ENCODE measurements around the gene SERGEF.
A peak's percentile ranks its signal among the peaks of the same experiment; 100 is the strongest.

Gene SERGEF

GRCh38 chr11:17812091-17812864 lies 200.6 kb downstream of the SERGEF start:
- no peak for DNase-seq (ENCODE audit: low read depth)

GRCh38 chr11:17811352-17811751 lies 201.5 kb downstream of the SERGEF start:
- no peak for DNase-seq (ENCODE audit: low read depth)

GRCh38 chr11:17810746-17811145 lies 202.1 kb downstream of the SERGEF start:
- DNase-seq (ENCODE audit: low read depth) = no peak

- no peak for DNase-seq (ENCODE audit: low read depth)
These were observed 202.8 kb downstream of the SERGEF start for GRCh38 chr11:17810041-17810440.

- DNase-seq (ENCODE audit: low read depth) = no peak
These were observed 205.8 kb downstream of the SERGEF start for GRCh38 chr11:17807034-17807433.

- no peak for DNase-seq (ENCODE audit: low read depth)
These were observed 207.0 kb downstream of the SERGEF start for GRCh38 chr11:17805873-17806272.

- no peak for DNase-seq (ENCODE audit: low read depth)
These were observed 207.8 kb downstream of the SERGEF start for GRCh38 chr11:17805043-17805442.

- no peak for DNase-seq (ENCODE audit: low read depth)
These were observed 209.0 kb downstream of the SERGEF start for GRCh38 chr11:17803754-17804334.

GRCh38 chr11:17802491-17802890 lies 210.4 kb downstream of the SERGEF start:
- DNase-seq (ENCODE audit: low read depth) = no peak

GRCh38 chr11:17801166-17801565 lies 211.7 kb downstream of the SERGEF start:
- DNase-seq (ENCODE audit: low read depth) = no peak

- DNase-seq (ENCODE audit: low read depth) = no peak
These were observed 213.7 kb downstream of the SERGEF start for GRCh38 chr11:17799147-17799546.

GRCh38 chr11:17798716-17799115 lies 214.1 kb downstream of the SERGEF start:
- DNase-seq (ENCODE audit: low read depth) = no peak

GRCh38 chr11:17798253-17798652 lies 214.6 kb downstream of the SERGEF start:
- DNase-seq (ENCODE audit: low read depth) = no peak

GRCh38 chr11:17796154-17796553 lies 216.7 kb downstream of the SERGEF start:
- DNase-seq (ENCODE audit: low read depth) = no peak

- no peak for DNase-seq (ENCODE audit: low read depth)
These were observed 217.9 kb downstream of the SERGEF start for GRCh38 chr11:17794981-17795380.

- DNase-seq (ENCODE audit: low read depth) = no peak
These were observed 219.1 kb downstream of the SERGEF start for GRCh38 chr11:17793642-17794170.

- no peak for DNase-seq (ENCODE audit: low read depth)
These were observed 220.7 kb downstream of the SERGEF start for GRCh38 chr11:17792161-17792560.

- DNase-seq (ENCODE audit: low read depth) = no peak
These were observed 221.7 kb downstream of the SERGEF start for GRCh38 chr11:17791144-17791543.

GRCh38 chr11:17790453-17790852 lies 222.4 kb downstream of the SERGEF start:
- no peak for DNase-seq (ENCODE audit: low read depth)

- DNase-seq (ENCODE audit: low read depth) = no peak
These were observed 224.8 kb downstream of the SERGEF start for GRCh38 chr11:17788084-17788483.

- peak; percentile 31 for DNase-seq (ENCODE audit: low read depth)
These were observed 225.9 kb downstream of the SERGEF start for GRCh38 chr11:17786824-17787525.

- no peak for DNase-seq (ENCODE audit: low read depth)
These were observed 229.0 kb downstream of the SERGEF start for GRCh38 chr11:17783878-17784277.

All from GM04503 (cell line).